Natural killer cell treated with Interleukin-12 subunit alpha and Interleukin-12 subunit beta and Interleukin-15 and Interleukin-18, amount 100 ng/mL, for 72 hours (primary cell): ENCODE measurements around the gene REG1A. TPM values are rescaled to one million over a fixed set of nuclear protein-coding genes. Genes with fewer than 3 reads are reported as not detected.

Experiments
- ATAC-seq, 2 donors: fragments of 150-1000 bp; cut with Tn5 transposase in 1 of 2; sonication (Bioruptor Pico), chemical (Tn5 transposase) in 1 of 2; 2 replicates each; pipeline ENCODE4 v1.10.0; 2021
- DNase-seq: peaks from one replicate; pipeline ENCODE4 v3.0.0; 2022; ENCODE audit warnings: low spot score
- H3K27ac Mint-ChIP-seq, 2 donors: 1 replicate in 1 of 2; 2 replicates in 1 of 2; pipeline ENCODE4 v1.8.0; 2022; ENCODE audit warnings: mixed read lengths in 2 of 2, mild to moderate bottlenecking in 1 of 2, moderate library complexity in 1 of 2
- H3K27me3 Mint-ChIP-seq, 2 donors: 1 replicate in 1 of 2; 2 replicates in 1 of 2; pipeline ENCODE4 v1.8.0; 2022; ENCODE audit warnings: mixed read lengths in 2 of 2
- H3K36me3 Mint-ChIP-seq: one replicate; pipeline ENCODE4 v1.8.0; 2022; ENCODE audit warnings: mixed read lengths
- H3K4me1 Mint-ChIP-seq, 2 donors: 1 replicate in 1 of 2; 2 replicates in 1 of 2; pipeline ENCODE4 v1.8.0; 2022; ENCODE audit warnings: low read depth in 2 of 2, mixed read lengths in 2 of 2, mild to moderate bottlenecking in 1 of 2
- H3K4me3 Mint-ChIP-seq: one replicate; pipeline ENCODE4 v1.8.0; 2022; ENCODE audit warnings: mixed read lengths
- H3K9me3 Mint-ChIP-seq: 2 replicates; pipeline ENCODE4 v1.8.0; 2022; ENCODE audit warnings: mixed read lengths
- total RNA-seq, 2 donors: library from RNA; stranded (reverse); gene quantifications; one replicate each; pipeline ENCODE4 v1.2.3, GENCODE V29; 2022

REG1A gene
- total RNA-seq, 2 donors from 2014 or later: not detected

DNA sequence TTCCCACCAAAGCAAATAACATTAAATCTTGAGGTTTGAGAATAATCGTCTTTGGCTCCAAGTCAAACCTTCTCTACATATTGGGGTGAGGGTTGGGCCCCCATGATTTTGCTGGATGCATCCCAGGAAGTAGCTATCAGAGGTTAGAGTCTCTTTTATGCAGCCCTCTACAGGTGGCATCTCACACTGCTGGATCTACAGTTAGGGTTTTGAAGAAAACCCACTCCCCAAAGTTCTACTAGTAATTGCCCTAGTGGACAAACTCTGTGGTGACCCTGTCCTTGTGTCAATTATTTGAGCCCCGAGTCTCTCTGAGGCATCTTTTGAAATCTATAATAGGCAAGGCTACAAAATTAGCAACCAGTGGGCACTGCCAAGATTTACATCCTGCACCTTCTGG, 15.0 kb upstream of the REG1A start:
- no peak for ATAC-seq
- Mint-ChIP-seq H3K4me3 (no peak overlapping the region), H3K4me1 (no peaks in the 10 kb centered on the region), H3K36me3 (peaks cover 4% of the 10 kb centered on the region), H3K27me3 (no peaks in the 10 kb centered on the region), H3K9me3 (peaks cover 6% of the 10 kb centered on the region), H3K27ac (no peak overlapping the region)
- DNase-seq: no peak

DNA sequence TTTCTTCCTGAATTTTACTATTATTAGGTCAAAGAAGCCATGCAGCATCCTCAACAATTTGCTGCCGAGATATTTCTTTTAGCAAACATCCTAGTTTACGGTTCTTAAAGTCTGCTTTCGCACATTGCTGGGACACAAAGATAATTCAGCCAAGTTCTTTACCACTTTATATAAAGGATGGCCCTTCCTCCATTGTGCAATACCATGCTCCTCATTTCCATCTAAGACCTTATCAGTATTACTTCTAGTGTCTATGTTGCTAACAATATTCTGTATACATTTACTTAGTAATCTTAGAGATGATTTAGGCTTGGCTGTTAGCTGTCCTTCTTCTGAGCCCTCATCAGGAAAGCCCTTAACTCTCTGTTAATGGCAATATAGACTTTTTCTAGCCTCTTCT, 8.0 kb upstream of the REG1A start:
- DNase-seq: no peak
- H3K9me3 Mint-ChIP-seq: peaks cover 10% of the 10 kb centered on the region
- H3K4me1 Mint-ChIP-seq: no peaks in the 10 kb centered on the region
- no peak overlapping the region for H3K4me3 Mint-ChIP-seq
- no peaks in the 10 kb centered on the region for H3K27me3 Mint-ChIP-seq
- H3K36me3 Mint-ChIP-seq: no peaks in the 10 kb centered on the region
- ATAC-seq: no peak
- no peak overlapping the region for H3K27ac Mint-ChIP-seq

DNA sequence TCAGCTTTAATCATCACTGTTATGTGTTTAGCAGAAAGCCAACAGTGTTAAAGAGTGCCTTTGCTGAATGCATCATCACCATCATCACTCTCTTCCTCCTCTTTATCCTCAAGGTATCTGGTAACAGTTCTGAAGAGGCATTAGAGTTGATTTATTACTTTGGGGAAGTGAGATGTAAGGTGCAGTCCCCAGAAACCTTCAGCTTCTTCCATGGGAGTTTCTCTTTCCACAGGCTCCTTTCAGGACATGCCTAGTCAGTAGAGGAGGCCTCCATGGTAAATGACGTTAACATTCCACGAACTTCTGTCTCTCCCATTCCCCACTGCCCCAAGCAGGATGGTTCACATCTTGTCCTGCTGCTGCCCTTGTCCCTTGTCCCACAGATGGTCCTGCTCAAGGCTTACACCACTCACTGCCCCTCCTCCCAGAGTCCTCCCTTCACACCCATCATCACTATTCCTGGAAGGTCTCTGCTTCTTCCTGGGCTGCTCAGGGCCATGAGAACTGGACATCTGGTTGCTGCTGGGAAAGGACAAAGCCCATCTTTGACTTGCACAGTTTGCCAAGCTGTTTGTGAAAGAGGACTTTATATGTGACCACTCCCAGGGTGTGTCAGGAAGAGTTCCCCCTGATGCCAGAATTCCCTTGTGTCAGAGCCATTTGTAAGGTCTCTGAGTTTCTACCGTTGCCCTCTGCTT, 5.3 kb upstream of the REG1A start:
- ATAC-seq (no peak), DNase-seq (no peak)
- Mint-ChIP-seq H3K9me3 (peaks cover 10% of the 10 kb centered on the region), H3K27me3 (no peaks in the 10 kb centered on the region), H3K4me3 (no peak overlapping the region), H3K4me1 (no peaks in the 10 kb centered on the region), H3K36me3 (no peaks in the 10 kb centered on the region), H3K27ac (no peak overlapping the region)

DNA sequence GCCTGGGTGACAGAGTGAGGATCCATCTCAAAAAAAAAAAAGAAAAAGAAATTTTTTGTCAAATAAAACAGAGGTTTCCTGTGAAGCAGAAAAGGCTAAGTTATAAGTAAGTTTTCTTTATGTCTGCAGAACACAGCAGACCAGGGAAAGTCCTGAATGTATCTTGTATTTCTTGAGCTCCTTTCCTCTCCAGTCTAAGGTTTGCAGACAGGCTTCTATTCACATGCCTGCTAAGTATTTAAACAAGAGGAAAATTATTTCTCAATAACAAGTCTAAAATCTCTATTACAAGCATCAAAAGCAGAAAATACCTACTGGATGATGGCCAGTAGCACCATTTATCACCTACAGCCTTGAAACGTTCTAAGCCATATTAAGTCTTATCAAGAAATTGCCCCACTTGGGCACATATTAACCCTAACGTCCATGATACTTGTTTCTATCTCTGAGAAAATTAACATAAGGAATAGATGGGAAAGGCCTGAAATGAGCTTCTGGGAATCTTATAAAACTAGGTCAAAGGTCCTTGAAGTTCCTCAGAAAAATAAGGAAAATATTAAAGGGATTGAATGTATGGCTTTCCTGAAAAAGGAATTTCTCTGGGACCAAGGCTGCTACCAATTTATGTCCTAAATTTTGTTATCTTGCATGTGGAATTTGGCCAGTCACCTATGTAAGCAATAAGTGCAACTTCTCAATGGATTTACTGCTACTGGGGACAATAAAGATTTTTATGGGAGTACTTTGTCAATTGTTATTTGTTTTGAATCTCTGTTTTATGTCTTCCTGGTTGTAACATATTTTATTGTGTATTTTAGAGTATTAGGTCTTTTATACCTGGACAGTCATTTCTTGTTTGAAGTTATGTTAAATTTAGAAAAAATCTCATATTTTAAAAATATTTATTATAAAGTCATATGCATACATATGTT, 3.0 kb upstream of the REG1A start:
- no peak overlapping the region for H3K27ac Mint-ChIP-seq
- H3K36me3 Mint-ChIP-seq: no peaks in the 10 kb centered on the region
- no peak for ATAC-seq
- peaks cover 10% of the 10 kb centered on the region for H3K9me3 Mint-ChIP-seq
- no peaks in the 10 kb centered on the region for H3K27me3 Mint-ChIP-seq
- no peaks in the 10 kb centered on the region for H3K4me1 Mint-ChIP-seq
- DNase-seq: no peak
- H3K4me3 Mint-ChIP-seq: no peak overlapping the region

DNA sequence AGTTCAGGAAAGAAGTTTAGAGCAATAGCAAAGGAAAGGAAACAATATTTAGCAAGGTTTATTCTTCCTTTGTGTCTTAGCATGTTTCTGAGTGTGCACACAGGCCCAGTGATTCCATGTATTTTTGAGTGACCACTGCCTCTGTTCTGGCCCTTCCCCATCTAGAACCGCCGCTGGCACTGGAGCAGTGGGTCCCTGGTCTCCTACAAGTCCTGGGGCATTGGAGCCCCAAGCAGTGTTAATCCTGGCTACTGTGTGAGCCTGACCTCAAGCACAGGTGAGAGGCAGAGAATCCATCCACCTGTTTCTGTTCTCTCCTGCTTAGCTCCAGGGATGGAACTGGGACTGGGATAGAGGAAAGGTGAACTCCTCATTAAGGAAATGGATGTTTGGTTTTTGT, 2.4 kb downstream of the REG1A start:
- ATAC-seq (no peak), DNase-seq (no peak)
- H3K9me3 Mint-ChIP-seq: peaks cover 8% of the 10 kb centered on the region
- H3K4me1 Mint-ChIP-seq: no peaks in the 10 kb centered on the region
- no peaks in the 10 kb centered on the region for H3K36me3 Mint-ChIP-seq
- no peak overlapping the region for H3K4me3 Mint-ChIP-seq
- no peak overlapping the region for H3K27ac Mint-ChIP-seq
- H3K27me3 Mint-ChIP-seq: no peaks in the 10 kb centered on the region

DNA sequence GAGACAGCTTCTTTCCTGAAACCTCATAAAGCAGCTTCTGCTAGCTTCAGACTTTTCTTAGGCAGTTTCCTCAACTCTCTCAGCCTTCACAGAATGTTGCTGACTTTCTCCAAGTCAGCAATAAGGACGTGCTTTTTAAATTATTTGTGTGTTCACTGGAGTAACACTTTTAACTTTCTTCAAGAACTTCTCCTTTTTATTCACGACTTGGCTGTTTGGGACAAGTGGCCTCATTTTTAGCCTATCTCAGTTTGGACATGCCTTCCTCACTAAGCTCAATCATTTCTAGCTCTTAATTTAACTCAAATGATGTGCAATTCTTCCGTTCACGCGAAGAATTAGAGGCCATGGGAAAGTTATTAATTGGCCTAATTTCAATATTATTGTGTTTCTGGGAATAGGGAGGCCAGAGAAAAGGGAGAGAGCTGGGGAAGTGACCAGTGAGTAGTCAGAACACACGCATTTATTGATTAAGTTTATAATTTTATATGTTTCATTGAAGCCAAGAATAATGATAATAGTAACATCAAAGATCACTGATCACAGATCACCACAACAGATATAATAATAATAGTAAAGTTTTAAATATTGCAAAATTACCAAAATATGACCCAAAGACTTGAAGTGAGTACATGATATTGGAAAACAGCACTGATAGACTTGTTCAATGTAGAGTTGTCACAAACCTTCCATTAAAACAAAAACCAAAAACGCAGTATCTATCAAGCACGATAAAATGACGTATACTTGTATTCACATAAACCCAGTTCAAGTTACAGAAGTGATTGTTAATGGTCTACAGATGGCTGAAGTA, 4.8 kb downstream of the REG1A start:
- Mint-ChIP-seq H3K4me1 (no peaks in the 10 kb centered on the region), H3K9me3 (peaks cover 8% of the 10 kb centered on the region), H3K27ac (no peak overlapping the region), H3K36me3 (no peaks in the 10 kb centered on the region), H3K4me3 (no peak overlapping the region), H3K27me3 (no peaks in the 10 kb centered on the region)
- DNase-seq (no peak), ATAC-seq (no peak)

DNA sequence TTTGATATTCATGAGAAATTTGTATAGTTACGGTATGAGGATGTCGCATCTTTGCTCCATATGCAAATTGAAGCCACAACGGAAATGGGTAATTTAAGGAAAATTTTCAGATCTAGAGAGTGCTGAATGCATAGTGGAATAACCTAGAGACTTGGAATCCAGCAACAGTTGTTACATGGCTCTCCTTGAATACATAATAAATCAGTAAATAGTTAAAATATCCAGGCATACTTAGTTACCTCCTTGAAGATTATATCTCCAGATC, 5.4 kb downstream of the REG1A start:
- Mint-ChIP-seq H3K27ac (no peak overlapping the region), H3K27me3 (no peaks in the 10 kb centered on the region), H3K36me3 (no peaks in the 10 kb centered on the region), H3K4me1 (no peaks in the 10 kb centered on the region), H3K4me3 (no peak overlapping the region), H3K9me3 (peaks cover 8% of the 10 kb centered on the region)
- no peak for ATAC-seq
- DNase-seq: no peak

DNA sequence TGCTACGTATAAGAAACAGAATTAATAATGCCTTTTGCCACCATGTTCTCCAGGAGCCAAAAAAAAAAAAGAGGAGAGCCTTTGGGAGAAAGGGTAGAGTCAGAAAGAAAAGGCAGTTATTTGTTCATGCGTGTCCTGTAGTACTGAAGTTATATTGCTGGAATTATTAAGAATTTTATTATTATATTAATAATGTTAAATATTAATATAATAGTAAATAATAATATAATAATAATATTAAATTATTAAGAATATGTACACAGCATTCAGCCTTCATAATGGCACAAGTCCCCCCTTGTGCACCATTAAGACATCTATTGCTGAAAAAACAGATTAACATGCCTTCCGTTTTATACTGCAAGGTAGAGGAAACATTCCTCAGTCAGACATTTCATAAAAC, 8.1 kb downstream of the REG1A start:
- no peak for DNase-seq
- no peaks in the 10 kb centered on the region for H3K27me3 Mint-ChIP-seq
- no peak overlapping the region for H3K27ac Mint-ChIP-seq
- H3K4me1 Mint-ChIP-seq: no peaks in the 10 kb centered on the region
- H3K9me3 Mint-ChIP-seq: peaks cover 12% of the 10 kb centered on the region
- no peak for ATAC-seq
- H3K4me3 Mint-ChIP-seq: no peak overlapping the region
- H3K36me3 Mint-ChIP-seq: no peaks in the 10 kb centered on the region

DNA sequence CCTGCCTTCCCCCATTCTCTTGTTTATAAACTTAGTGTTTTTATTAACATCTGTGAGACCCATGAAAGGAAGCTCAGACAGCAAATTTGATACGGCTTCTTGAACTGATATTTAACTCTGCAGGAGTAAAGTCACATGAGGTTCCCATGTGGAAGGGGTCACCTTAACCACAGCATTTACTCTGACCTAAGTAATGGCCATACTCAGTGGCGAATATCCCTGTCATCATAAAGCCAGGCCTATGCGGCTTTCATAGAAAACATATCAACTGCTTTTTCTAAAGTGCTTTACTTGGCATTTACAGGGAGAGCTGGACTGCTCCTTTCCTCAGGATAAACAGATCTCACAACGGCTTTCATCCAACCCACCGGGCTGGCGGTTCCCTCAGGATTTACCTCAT, 9.0 kb downstream of the REG1A start:
- H3K4me3 Mint-ChIP-seq: no peak overlapping the region
- H3K4me1 Mint-ChIP-seq: no peaks in the 10 kb centered on the region
- peaks cover 17% of the 10 kb centered on the region for H3K9me3 Mint-ChIP-seq
- ATAC-seq (no peak), DNase-seq (no peak)
- no peak overlapping the region for H3K27ac Mint-ChIP-seq
- no peaks in the 10 kb centered on the region for H3K36me3 Mint-ChIP-seq
- no peaks in the 10 kb centered on the region for H3K27me3 Mint-ChIP-seq

DNA sequence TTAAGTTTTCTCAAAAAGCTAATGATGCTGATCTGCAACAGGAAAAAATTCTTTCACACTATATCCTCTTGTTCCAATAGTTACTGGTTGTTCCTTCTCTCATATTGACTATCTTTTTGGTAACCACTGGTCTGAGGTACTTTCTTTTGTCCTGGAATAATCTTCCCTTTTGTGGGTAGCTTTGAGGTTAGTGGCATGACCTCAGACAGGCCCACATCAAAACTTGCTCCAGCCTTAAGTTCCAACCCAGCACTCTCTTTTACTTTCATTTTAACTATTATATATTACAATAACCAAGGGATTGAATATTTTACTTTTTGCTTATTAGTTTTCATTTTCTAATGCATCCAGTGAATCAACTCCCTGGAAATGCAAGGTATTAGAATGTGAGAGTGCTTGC, 9.5 kb downstream of the REG1A start:
- no peak overlapping the region for H3K4me3 Mint-ChIP-seq
- H3K4me1 Mint-ChIP-seq: no peaks in the 10 kb centered on the region
- ATAC-seq (no peak), DNase-seq (no peak)
- H3K9me3 Mint-ChIP-seq: peaks cover 15% of the 10 kb centered on the region
- no peak overlapping the region for H3K27ac Mint-ChIP-seq
- H3K27me3 Mint-ChIP-seq: no peaks in the 10 kb centered on the region
- H3K36me3 Mint-ChIP-seq: no peaks in the 10 kb centered on the region

DNA sequence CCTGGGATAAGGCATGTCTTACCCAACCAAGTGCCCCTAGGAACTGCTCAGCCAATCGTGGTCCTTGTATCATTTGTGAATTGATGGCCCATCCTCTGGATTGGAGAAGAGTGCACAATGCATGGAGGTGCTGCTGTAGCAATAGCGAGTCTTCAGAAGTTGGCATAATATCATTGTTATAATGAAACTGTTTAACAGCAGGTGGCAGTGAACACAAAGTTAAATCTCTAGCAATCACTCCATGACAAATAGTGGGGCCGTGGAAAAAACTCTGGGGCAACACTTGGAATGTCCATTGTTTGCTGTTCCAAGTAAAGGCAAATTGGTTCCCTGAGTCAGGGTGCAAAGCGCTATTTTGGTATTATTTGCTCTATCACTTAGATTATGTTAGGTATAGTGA, 11.4 kb downstream of the REG1A start:
- H3K4me1 Mint-ChIP-seq: no peaks in the 10 kb centered on the region
- H3K36me3 Mint-ChIP-seq: no peaks in the 10 kb centered on the region
- peaks cover 15% of the 10 kb centered on the region for H3K9me3 Mint-ChIP-seq
- no peak overlapping the region for H3K27ac Mint-ChIP-seq
- ATAC-seq (no peak), DNase-seq (no peak)
- H3K4me3 Mint-ChIP-seq: no peak overlapping the region
- H3K27me3 Mint-ChIP-seq: no peaks in the 10 kb centered on the region

DNA sequence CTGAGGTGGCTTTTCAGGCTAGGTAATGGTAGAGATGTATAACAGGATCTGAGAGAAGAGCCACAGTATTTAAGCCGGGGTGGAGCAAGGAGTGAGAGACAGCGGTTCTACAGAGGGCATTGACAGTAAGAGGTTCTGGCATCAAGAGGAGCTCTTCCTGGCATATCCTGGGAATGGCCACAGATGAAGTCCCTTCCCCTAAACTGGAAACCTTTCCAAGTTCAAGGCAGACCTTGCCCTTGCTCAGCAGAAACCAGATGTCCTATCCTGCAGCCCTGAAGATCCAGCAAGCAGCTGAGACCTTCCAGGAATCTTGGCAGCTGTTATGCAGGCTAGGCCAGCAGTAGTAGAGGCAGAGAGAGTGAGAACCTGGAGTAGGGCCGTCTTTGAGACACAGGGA, 18.1 kb downstream of the REG1A start:
- peaks cover 12% of the 10 kb centered on the region for H3K9me3 Mint-ChIP-seq

DNA sequence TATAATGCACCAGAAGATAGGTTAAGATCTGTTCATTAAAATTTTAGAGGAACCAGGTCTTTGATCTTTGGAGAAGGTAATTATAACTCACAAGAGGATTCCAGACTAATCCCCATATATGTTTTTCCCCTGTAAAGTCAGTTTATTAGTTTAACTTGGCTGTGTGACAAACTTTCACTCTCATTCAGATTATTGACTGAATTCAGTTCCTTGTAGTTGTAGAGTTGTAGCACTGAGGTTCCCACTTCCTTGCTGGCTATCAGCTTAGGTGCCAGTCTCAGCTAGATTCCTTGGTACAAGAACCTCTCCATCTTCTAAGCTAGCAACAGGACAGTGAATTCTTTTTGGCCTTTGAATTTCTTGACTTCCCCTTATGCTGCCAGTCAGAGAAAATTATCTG, 19.1 kb downstream of the REG1A start:
- no peaks in the 10 kb centered on the region for H3K27me3 Mint-ChIP-seq
- no peak overlapping the region for H3K27ac Mint-ChIP-seq
- DNase-seq: no peak
- peaks cover 7% of the 10 kb centered on the region for H3K36me3 Mint-ChIP-seq
- H3K4me1 Mint-ChIP-seq: no peaks in the 10 kb centered on the region
- ATAC-seq: no peak
- no peak overlapping the region for H3K4me3 Mint-ChIP-seq
- peaks cover 6% of the 10 kb centered on the region for H3K9me3 Mint-ChIP-seq

More for the DNA sequence above, 18.1 kb downstream of the REG1A start:
- H3K36me3 Mint-ChIP-seq: no peaks in the 10 kb centered on the region
- no peaks in the 10 kb centered on the region for H3K4me1 Mint-ChIP-seq
- DNase-seq (no peak), ATAC-seq (no peak)
- no peak overlapping the region for H3K4me3 Mint-ChIP-seq
- H3K27ac Mint-ChIP-seq: no peak overlapping the region
- no peaks in the 10 kb centered on the region for H3K27me3 Mint-ChIP-seq

DNA sequence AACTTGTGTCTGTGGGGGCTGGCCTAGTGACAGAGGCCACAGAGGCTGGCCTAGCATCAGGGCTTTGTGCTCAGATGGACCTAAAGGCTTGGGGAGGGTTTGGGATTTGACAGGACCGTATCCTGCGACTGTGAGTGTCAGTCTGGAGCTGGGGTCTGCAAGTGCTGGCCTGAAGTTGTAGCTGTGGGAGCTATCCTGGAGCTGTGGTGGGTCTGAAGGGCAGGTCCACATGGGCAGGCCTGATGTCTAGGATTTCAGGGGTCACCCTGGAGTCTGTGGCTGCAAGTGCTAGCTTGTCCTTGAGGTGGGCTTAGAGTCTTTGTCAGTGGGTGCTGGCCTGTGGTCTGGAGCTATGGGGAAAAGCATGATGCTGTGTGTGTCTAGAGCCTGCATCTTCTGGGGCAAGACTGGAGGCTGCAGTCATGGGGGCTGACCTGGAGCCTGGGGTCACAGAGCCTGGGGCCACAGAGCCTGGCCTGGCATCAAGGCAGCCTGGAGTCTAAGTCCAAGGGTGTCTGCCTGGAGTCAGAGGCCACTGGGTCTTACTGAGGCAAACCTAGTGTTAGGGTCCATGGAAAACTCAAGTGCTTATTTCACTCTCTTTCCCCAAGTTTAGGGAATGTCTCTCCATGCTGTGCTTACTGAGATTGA, 35.7 kb downstream of the REG1A start:
- Mint-ChIP-seq H3K27me3 (no peaks in the 10 kb centered on the region), H3K4me1 (no peaks in the 10 kb centered on the region), H3K36me3 (peaks cover 4% of the 10 kb centered on the region), H3K27ac (no peak overlapping the region), H3K9me3 (peaks cover 14% of the 10 kb centered on the region), H3K4me3 (no peak overlapping the region)
- no peak for DNase-seq
- ATAC-seq: no peak
